HK-2 (cell line): Measurements from ENCODE around the gene ALOX12B.
A peak's percentile ranks its signal among the peaks of the same experiment; 100 is the strongest.
"Not testable (repeated sequence)": the region's sequence is repeated elsewhere in the genome, so short reads cannot be mapped to it uniquely, and the experiment has no call there.

Source experiments
- DNase-seq: peaks from one replicate; pipeline ENCODE4 v3.0.0-alpha.2; 2018; ENCODE audit not compliant: unreplicated experiment

The ALOX12B gene

GRCh38 chr17:8118769-8119580 is 31.5 kb upstream of the ALOX12B start:
- DNase-seq = peak; percentile 84

- DNase-seq = peak; percentile 68
These were observed 30.7 kb upstream of the ALOX12B start, which contains the start of gene ALOXE3 for GRCh38 chr17:8117980-8118768. ALOXE3 (minus strand) TSS chr17:8118514; CDS start chr17:8117990, 524 bp downstream.

GRCh38 chr17:8117367-8117979 is 30.0 kb upstream of the ALOX12B start:
- DNase-seq = peak; percentile 14

GRCh38 chr17:8116776-8117175 is 29.3 kb upstream of the ALOX12B start:
- no peak for DNase-seq

GRCh38 chr17:8110907-8111306 is 23.4 kb upstream of the ALOX12B start:
- DNase-seq = no peak

- no peak for DNase-seq
These were observed 22.9 kb upstream of the ALOX12B start for GRCh38 chr17:8110456-8110804.

- peak; percentile 49 for DNase-seq
These were observed 22.3 kb upstream of the ALOX12B start for GRCh38 chr17:8109661-8110455.

GRCh38 chr17:8108972-8109660 is 21.6 kb upstream of the ALOX12B start:
- no peak for DNase-seq

GRCh38 chr17:8106980-8107379 is 19.5 kb upstream of the ALOX12B start:
- not testable (repeated sequence) for DNase-seq

GRCh38 chr17:8105957-8106398 is 18.5 kb upstream of the ALOX12B start:
- no peak for DNase-seq

GRCh38 chr17:8104911-8105310 is 17.4 kb upstream of the ALOX12B start:
- no peak for DNase-seq

GRCh38 chr17:8103549-8103948 is 16.0 kb upstream of the ALOX12B start:
- peak; percentile 32 for DNase-seq

GRCh38 chr17:8101721-8102120 is 14.2 kb upstream of the ALOX12B start:
- DNase-seq = no peak

GRCh38 chr17:8100763-8101162 is 13.2 kb upstream of the ALOX12B start:
- no peak for DNase-seq

GRCh38 chr17:8100111-8100510 is 12.6 kb upstream of the ALOX12B start:
- DNase-seq = no peak

- no peak for DNase-seq
These were observed 9.0 kb upstream of the ALOX12B start for GRCh38 chr17:8096541-8096940.

- DNase-seq = no peak
These were observed 7.8 kb upstream of the ALOX12B start for GRCh38 chr17:8095361-8095760.

- DNase-seq = no peak
These were observed 3.6 kb upstream of the ALOX12B start for GRCh38 chr17:8091033-8091687.

- no peak for DNase-seq
These were observed 2.2 kb upstream of the ALOX12B start for GRCh38 chr17:8089728-8090127.

GRCh38 chr17:8087952-8088230 is 375 bp upstream of the ALOX12B start:
- DNase-seq = no peak

GRCh38 chr17:8084250-8084649 is 3.3 kb downstream of the ALOX12B start:
- DNase-seq = no peak
